Caco-2 (cell line): ENCODE results near the gene RAD9B. TPM values are rescaled to one million over a fixed set of nuclear protein-coding genes. Genes with fewer than 3 reads are reported as not detected.
"Not testable (repeated sequence)": the region's sequence is repeated elsewhere in the genome, so short reads cannot be mapped to it uniquely, and the experiment has no call there.

Source experiments
- BruUV-seq: library from RNA; stranded (reverse); fragments of 400-500 nt; replicated peaks from 2 replicates; lab custom pipeline; 2021; lab: Mats Ljungman, UMichigan
- CTCF ChIA-PET: fragments of 300-600 bp; sonication (Branson Sonifier 250); formaldehyde crosslinking; loops from one replicate; lab custom pipeline; 2022; ENCODE audit warnings: antibody characterized with exemption; lab: Charles Lee
- POLR2A ChIA-PET: fragments of 300-600 bp; sonication (Branson Sonifier 250); formaldehyde crosslinking; loops from one replicate; lab custom pipeline; 2022; ENCODE audit warnings: antibody characterized with exemption; lab: Charles Lee
- DNase-seq, 2 experiments: peaks; one replicate each; pipeline versions ENCODE4 v3.0.0 to v3.0.0-alpha.2; 2020 to 2022
- H3K27me3 ChIP-seq: replicated peaks from 2 replicates; pipeline ENCODE4 v1.6.0; 2011; ENCODE audit warnings: low read length; ENCODE audit not compliant: control insufficient read depth, insufficient read depth
- H3K36me3 ChIP-seq: 2 replicates; pipeline ENCODE4 v1.5.1; 2011; ENCODE audit warnings: low read length; ENCODE audit not compliant: control insufficient read depth, insufficient read depth
- H3K4me1 ChIP-seq: fragments of 250-450 bp; sonication (Bioruptor Pico); 2 replicates; pipeline ENCODE4 v1.5.1; 2020; ENCODE audit warnings: mild to moderate bottlenecking
- H3K4me3 ChIP-seq: 2 replicates; pipeline ENCODE4 v1.5.1; 2011; ENCODE audit warnings: low read depth, mild to moderate bottlenecking, control low read depth, low read length
- H3K9me3 ChIP-seq: fragments of 250-450 bp; sonication (Bioruptor Pico); 2 replicates; pipeline ENCODE4 v1.5.1; 2020; ENCODE audit warnings: mild to moderate bottlenecking, moderate library complexity
- H3K27ac Mint-ChIP-seq: one replicate; pipeline ENCODE4 v1.8.0; 2022; ENCODE audit warnings: mixed read lengths; ENCODE audit not compliant: unreplicated experiment
- H3K27me3 Mint-ChIP-seq: one replicate; pipeline ENCODE4 v1.8.0; 2022; ENCODE audit warnings: mixed read lengths; ENCODE audit not compliant: insufficient read depth, unreplicated experiment
- H3K36me3 Mint-ChIP-seq: one replicate; pipeline ENCODE4 v1.8.0; 2022; ENCODE audit warnings: mild to moderate bottlenecking, mixed read lengths; ENCODE audit not compliant: insufficient read depth, unreplicated experiment
- H3K4me1 Mint-ChIP-seq: one replicate; pipeline ENCODE4 v1.8.0; 2022; ENCODE audit warnings: low read depth, mixed read lengths; ENCODE audit not compliant: unreplicated experiment
- H3K4me3 Mint-ChIP-seq: one replicate; pipeline ENCODE4 v1.8.0; 2022; ENCODE audit warnings: mild to moderate bottlenecking, moderate library complexity, mixed read lengths; ENCODE audit not compliant: unreplicated experiment
- H3K9me3 Mint-ChIP-seq: one replicate; pipeline ENCODE4 v1.8.0; 2022; ENCODE audit warnings: mixed read lengths; ENCODE audit not compliant: unreplicated experiment
- CTCF ChIP-seq, 2 experiments: fragments of 200-600 bp in 1 of 2; IDR thresholded peaks; 1 replicate in 1 of 2; 2 replicates in 1 of 2; pipeline versions ENCODE4 v1.5.1 to v1.8.0; 2011 to 2022; ENCODE audit warnings: antibody characterized with exemption in 1 of 2, control low read depth in 1 of 2, inconsistent platforms in 1 of 2, low read depth in 1 of 2, low read length in 1 of 2, mild to moderate bottlenecking in 1 of 2, moderate library complexity in 1 of 2; ENCODE audit not compliant: insufficient read depth in 1 of 2, severe bottlenecking in 1 of 2, unreplicated experiment in 1 of 2
- intact Hi-C: fragments of 100-400 bp; cut with micrococcal nuclease; formaldehyde crosslinking; loops from one replicate; pipeline ENCODE4 v1.10.0; 2022; ENCODE audit not compliant: unreplicated experiment
- total RNA-seq: library from RNA; stranded (reverse); gene quantifications from 2 replicates; pipeline ENCODE4 v1.2.3, GENCODE V29; 2022

Gene RAD9B
- total RNA-seq, 1 experiment from 2014 or later = 3.8 TPM

GRCh38 chr12:110513842-110514241, 11.7 kb downstream of the RAD9B start:
- BruUV-seq = no TSS peak
- TF ChIP-seq CTCF (IDR thresholded peaks at IDR 0.05; ENCODE audit: insufficient read depth in 1 of 2, low read depth in 1 of 2, low read length in 1 of 2, severe bottlenecking in 1 of 2, unreplicated experiment in 1 of 2) = no peak
- Histone ChIP-seq H3K4me1 (no peaks in the 10 kb centered on the region), H3K27me3 (no peaks in the 10 kb centered on the region), H3K36me3 (no peaks in the 10 kb centered on the region), H3K4me3 (no peak overlapping the region), H3K9me3 (no peaks in the 10 kb centered on the region)
- DNase-seq = no peak
- no peaks in the 10 kb centered on the region for H3K4me1 Mint-ChIP-seq
- intact Hi-C loops = loop anchor here (5.0 kb wide), 1 partner anchor 183 kb away; no protein-coding TSS in a partner anchor
- H3K4me3 Mint-ChIP-seq = no peak overlapping the region
- no peaks in the 10 kb centered on the region for H3K27me3 Mint-ChIP-seq
- H3K36me3 Mint-ChIP-seq = no peaks in the 10 kb centered on the region
- H3K9me3 Mint-ChIP-seq = no peaks in the 10 kb centered on the region
- no peak overlapping the region for H3K27ac Mint-ChIP-seq
- ChIA-PET CTCF (interaction anchor here (0.6 to 0.8 kb wide), 2 partner anchors 45 to 87 kb away, joined by 3 read pairs; partner anchors contain the start of gene FAM216A), POLR2A (no interaction called here)

DNA sequence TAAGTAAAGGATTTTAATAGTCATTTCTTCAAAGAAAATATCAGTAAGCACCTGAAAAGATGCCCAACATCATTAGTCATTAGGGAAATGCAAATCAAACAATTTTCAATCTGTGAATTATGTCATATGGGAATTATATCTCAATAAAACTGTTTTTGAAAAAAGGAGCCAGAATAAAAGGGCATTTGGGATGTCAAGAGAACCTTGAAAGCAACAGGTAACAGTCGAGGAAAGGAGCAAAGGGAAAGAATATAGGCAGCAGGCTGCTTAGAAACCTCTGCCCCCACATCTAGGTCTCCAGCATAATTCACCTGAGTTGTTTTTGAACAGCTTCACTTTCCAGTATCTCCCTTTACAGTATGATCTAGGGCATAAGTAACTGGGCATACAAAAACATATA, 12.2 kb downstream of the RAD9B start:
- Mint-ChIP-seq H3K36me3 (no peaks in the 10 kb centered on the region), H3K9me3 (no peaks in the 10 kb centered on the region), H3K27me3 (no peaks in the 10 kb centered on the region), H3K4me1 (no peaks in the 10 kb centered on the region), H3K27ac (no peak overlapping the region), H3K4me3 (no peak overlapping the region)
- no TSS peak for BruUV-seq
- no peaks in the 10 kb centered on the region for H3K36me3 ChIP-seq
- no peaks in the 10 kb centered on the region for H3K4me1 ChIP-seq
- H3K27me3 ChIP-seq = no peaks in the 10 kb centered on the region
- no peak overlapping the region for H3K4me3 ChIP-seq
- intact Hi-C loops = loop anchor here (5.0 kb wide), 1 partner anchor 183 kb away; no protein-coding TSS in a partner anchor
- no peak for TF ChIP-seq CTCF (IDR thresholded peaks at IDR 0.05; ENCODE audit: insufficient read depth in 1 of 2, low read depth in 1 of 2, low read length in 1 of 2, severe bottlenecking in 1 of 2, unreplicated experiment in 1 of 2)
- POLR2A ChIA-PET = no interaction called here
- CTCF ChIA-PET = no interaction called here
- DNase-seq = no peak
- H3K9me3 ChIP-seq = no peaks in the 10 kb centered on the region

GRCh38 chr12:110516995-110517394, 14.9 kb downstream of the RAD9B start:
- no peaks in the 10 kb centered on the region for H3K27me3 Mint-ChIP-seq
- BruUV-seq = no TSS peak
- no peak for TF ChIP-seq CTCF (IDR thresholded peaks at IDR 0.05; ENCODE audit: insufficient read depth in 1 of 2, low read depth in 1 of 2, low read length in 1 of 2, severe bottlenecking in 1 of 2, unreplicated experiment in 1 of 2)

GRCh38 chr12:110518014-110518413, 15.9 kb downstream of the RAD9B start:
- CTCF ChIA-PET = interaction anchor here (0.6 kb wide), 1 partner anchor 24 kb away, joined by 5 read pairs; no protein-coding TSS in a partner anchor

More at GRCh38 chr12:110516995-110517394, 14.9 kb downstream of the RAD9B start:
- CTCF ChIA-PET = no interaction called here
- DNase-seq = no peak
- POLR2A ChIA-PET = no interaction called here
- no peak overlapping the region for H3K4me3 ChIP-seq
- intact Hi-C loops = no loop called here
- no peak overlapping the region for H3K4me3 Mint-ChIP-seq
- H3K36me3 Mint-ChIP-seq = no peaks in the 10 kb centered on the region
- no peak overlapping the region for H3K27ac Mint-ChIP-seq
- H3K36me3 ChIP-seq = no peaks in the 10 kb centered on the region
- no peaks in the 10 kb centered on the region for H3K4me1 ChIP-seq
- H3K4me1 Mint-ChIP-seq = no peaks in the 10 kb centered on the region
- H3K9me3 ChIP-seq = no peaks in the 10 kb centered on the region
- H3K27me3 ChIP-seq = no peaks in the 10 kb centered on the region
- H3K9me3 Mint-ChIP-seq = no peaks in the 10 kb centered on the region

GRCh38 chr12:110520876-110521712, 19.0 kb downstream of the RAD9B start:
- H3K27ac Mint-ChIP-seq, H3K4me1 Mint-ChIP-seq, H3K4me1 ChIP-seq: not testable (repeated sequence)

More at GRCh38 chr12:110518014-110518413, 15.9 kb downstream of the RAD9B start:
- H3K27me3 ChIP-seq, intact Hi-C loops, H3K4me1 ChIP-seq, H3K4me3 Mint-ChIP-seq, H3K36me3 Mint-ChIP-seq, BruUV-seq, H3K4me3 ChIP-seq, H3K4me1 Mint-ChIP-seq, H3K27me3 Mint-ChIP-seq, H3K9me3 ChIP-seq, H3K9me3 Mint-ChIP-seq, POLR2A ChIA-PET, H3K27ac Mint-ChIP-seq, DNase-seq, H3K36me3 ChIP-seq: not testable (repeated sequence)

More at GRCh38 chr12:110520876-110521712, 19.0 kb downstream of the RAD9B start:
- H3K27me3 Mint-ChIP-seq, POLR2A ChIA-PET, BruUV-seq, DNase-seq, CTCF ChIA-PET, H3K27me3 ChIP-seq, intact Hi-C loops, H3K9me3 ChIP-seq, H3K36me3 ChIP-seq, H3K4me3 ChIP-seq, H3K36me3 Mint-ChIP-seq, H3K9me3 Mint-ChIP-seq, H3K4me3 Mint-ChIP-seq: not testable (repeated sequence)
